ENCODE data around the gene CAMKK2. TPM values are rescaled to one million over a fixed set of nuclear protein-coding genes. Genes with fewer than 3 reads are reported as not detected.
"Not testable (repeated sequence)": the region's sequence is repeated elsewhere in the genome, so short reads cannot be mapped to it uniquely, and the experiment has no call there.

The CAMKK2 gene
- 26.2 and 26.3 TPM in 2 replicates for total RNA-seq

GRCh38 chr12:121296618-121297434, at the start of gene CAMKK2:
Gene CAMKK2, minus strand, starts transcription at chr12:121296709. Its CDS starts 22,183 bp downstream, at chr12:121274526.
- peak; percentile 29 for DNase-seq (ENCODE audit: low read depth, low spot score)

- no peak for DNase-seq (ENCODE audit: low read depth, low spot score)
Measured at GRCh38 chr12:121345151-121345815, 48.8 kb upstream of the CAMKK2 start.

GRCh38 chr12:121344506-121344905, 48.0 kb upstream of the CAMKK2 start:
- no peak for DNase-seq (ENCODE audit: low read depth, low spot score)

GRCh38 chr12:121337416-121337815, 40.9 kb upstream of the CAMKK2 start:
- no peak for DNase-seq (ENCODE audit: low read depth, low spot score)

GRCh38 chr12:121334513-121335343, 38.2 kb upstream of the CAMKK2 start:
- DNase-seq (ENCODE audit: low read depth, low spot score): peak; percentile 47

- no peak for DNase-seq (ENCODE audit: low read depth, low spot score)
Measured at GRCh38 chr12:121333747-121334146, 37.2 kb upstream of the CAMKK2 start.

GRCh38 chr12:121331248-121331647, 34.7 kb upstream of the CAMKK2 start:
- DNase-seq (ENCODE audit: low read depth, low spot score): no peak

GRCh38 chr12:121330692-121331091, 34.2 kb upstream of the CAMKK2 start:
- DNase-seq (ENCODE audit: low read depth, low spot score): no peak

GRCh38 chr12:121330195-121330594, 33.7 kb upstream of the CAMKK2 start:
- DNase-seq (ENCODE audit: low read depth, low spot score): no peak

- DNase-seq (ENCODE audit: low read depth, low spot score): no peak
Measured at GRCh38 chr12:121328620-121329019, 32.1 kb upstream of the CAMKK2 start.

GRCh38 chr12:121326996-121327674, 30.6 kb upstream of the CAMKK2 start:
- no peak for DNase-seq (ENCODE audit: low read depth, low spot score)

- no peak for DNase-seq (ENCODE audit: low read depth, low spot score)
Measured at GRCh38 chr12:121325922-121326396, 29.4 kb upstream of the CAMKK2 start.

GRCh38 chr12:121323908-121324307, 27.4 kb upstream of the CAMKK2 start:
- DNase-seq (ENCODE audit: low read depth, low spot score): no peak

GRCh38 chr12:121318121-121318520, 21.6 kb upstream of the CAMKK2 start:
- DNase-seq (ENCODE audit: low read depth, low spot score): no peak

- DNase-seq (ENCODE audit: low read depth, low spot score): no peak
Measured at GRCh38 chr12:121314431-121314830, 17.9 kb upstream of the CAMKK2 start.

- DNase-seq (ENCODE audit: low read depth, low spot score): not testable (repeated sequence)
Measured at GRCh38 chr12:121310231-121310630, 13.7 kb upstream of the CAMKK2 start.

- not testable (repeated sequence) for DNase-seq (ENCODE audit: low read depth, low spot score)
Measured at GRCh38 chr12:121307397-121307796, 10.9 kb upstream of the CAMKK2 start.

- DNase-seq (ENCODE audit: low read depth, low spot score): no peak
Measured at GRCh38 chr12:121304306-121304705, 7.8 kb upstream of the CAMKK2 start.

- DNase-seq (ENCODE audit: low read depth, low spot score): no peak
Measured at GRCh38 chr12:121301876-121302275, 5.4 kb upstream of the CAMKK2 start.

- DNase-seq (ENCODE audit: low read depth, low spot score): no peak
Measured at GRCh38 chr12:121300083-121300819, 3.7 kb upstream of the CAMKK2 start.

Measured in pulmonary artery endothelial cell (primary cell).